RCC 7860 (cell line): Measurements from ENCODE around the gene MAP1B.
A peak's percentile ranks its signal among the peaks of the same experiment; 100 is the strongest.
"Not testable (repeated sequence)": the region's sequence is repeated elsewhere in the genome, so short reads cannot be mapped to it uniquely, and the experiment has no call there.

ENCODE experiments used
- DNase-seq: peaks from one replicate; pipeline ENCODE4 v3.0.0-alpha.2; 2015; ENCODE audit warnings: low spot score
- FAIRE-seq: peaks from 2 replicates; lab custom pipeline; 2012; peaks lifted over from hg19 to GRCh38; lab: Jason Lieb, UNC

Gene MAP1B

DNA sequence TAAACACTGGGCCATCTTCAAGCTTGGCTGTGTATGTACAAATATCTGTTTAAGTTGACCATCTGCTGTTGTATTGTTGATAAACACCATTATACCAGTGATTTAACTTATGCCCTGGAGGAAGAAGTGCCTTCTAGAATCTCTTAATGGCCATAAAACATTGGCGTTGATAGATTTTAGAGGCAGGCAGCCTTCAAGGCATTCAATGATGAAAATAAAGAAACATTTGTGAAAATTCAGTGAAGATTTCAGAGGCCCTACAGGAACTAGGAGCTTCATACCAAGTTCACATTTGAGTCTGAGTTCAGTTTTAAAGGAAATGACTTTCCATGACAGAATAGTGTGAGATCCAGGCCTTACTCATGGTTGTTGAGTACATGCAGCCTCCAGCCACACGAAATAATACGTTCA, 52.2 kb downstream of the MAP1B start:
- FAIRE-seq (no peak), DNase-seq (no peak)

DNA sequence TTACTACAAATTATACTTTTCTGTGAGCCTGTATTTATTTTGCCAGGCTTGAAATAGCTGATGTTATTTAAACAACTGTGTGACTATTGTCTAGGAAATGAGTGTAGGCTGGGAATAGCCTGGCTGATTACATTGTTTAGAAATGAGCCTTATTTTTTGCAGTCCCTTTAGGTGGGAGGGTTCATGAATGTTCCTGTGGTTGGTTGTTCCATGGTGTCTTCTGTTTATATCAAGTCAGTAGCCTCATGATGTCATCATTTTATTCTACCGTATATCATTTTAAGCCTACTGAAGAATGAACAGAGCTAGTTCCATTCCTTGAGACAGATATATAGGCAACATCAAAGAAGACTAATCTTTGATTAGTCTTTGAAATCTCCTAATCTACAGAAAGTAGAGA, 53.1 kb downstream of the MAP1B start:
- DNase-seq (no peak), FAIRE-seq (no peak)

DNA sequence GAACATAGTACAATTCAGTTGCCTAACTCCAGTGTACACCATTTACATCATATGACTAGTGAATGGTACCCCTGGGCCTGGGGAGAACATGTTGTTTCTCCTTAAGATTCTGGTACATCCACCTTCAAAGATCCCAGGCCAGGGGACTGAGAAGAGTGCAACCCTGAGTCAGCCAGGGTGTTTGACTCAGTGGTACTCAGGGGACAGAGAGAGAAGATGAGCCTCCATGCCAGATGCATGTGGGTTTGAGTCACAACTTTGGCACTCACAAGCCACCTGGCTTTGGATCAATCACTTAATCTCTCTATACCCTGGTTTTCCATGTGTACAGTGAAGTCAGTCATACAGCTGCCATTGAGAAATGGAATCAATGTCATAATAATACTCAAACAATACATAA, 53.7 kb downstream of the MAP1B start:
- DNase-seq (no peak), FAIRE-seq (no peak)

DNA sequence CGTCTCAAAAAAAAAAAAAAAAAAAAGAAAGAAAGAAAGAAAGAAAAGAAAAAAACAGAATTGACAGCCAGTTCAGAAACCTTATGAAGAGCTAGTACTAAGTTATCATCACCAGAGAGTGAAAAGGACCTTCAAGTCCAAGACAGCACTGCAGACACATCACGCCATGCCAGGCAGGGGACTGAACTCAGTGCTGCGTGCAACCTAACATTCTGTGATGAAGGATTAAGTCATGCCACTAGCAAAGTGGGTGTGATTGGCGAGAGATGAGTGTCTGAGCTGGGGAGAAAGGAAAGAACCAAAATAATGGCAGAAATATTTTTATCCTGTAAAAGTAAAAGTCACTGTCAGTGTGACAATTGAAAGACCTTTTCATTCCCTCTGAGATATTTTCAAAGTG, 54.7 kb downstream of the MAP1B start:
- DNase-seq (no peak), FAIRE-seq (no peak)

DNA sequence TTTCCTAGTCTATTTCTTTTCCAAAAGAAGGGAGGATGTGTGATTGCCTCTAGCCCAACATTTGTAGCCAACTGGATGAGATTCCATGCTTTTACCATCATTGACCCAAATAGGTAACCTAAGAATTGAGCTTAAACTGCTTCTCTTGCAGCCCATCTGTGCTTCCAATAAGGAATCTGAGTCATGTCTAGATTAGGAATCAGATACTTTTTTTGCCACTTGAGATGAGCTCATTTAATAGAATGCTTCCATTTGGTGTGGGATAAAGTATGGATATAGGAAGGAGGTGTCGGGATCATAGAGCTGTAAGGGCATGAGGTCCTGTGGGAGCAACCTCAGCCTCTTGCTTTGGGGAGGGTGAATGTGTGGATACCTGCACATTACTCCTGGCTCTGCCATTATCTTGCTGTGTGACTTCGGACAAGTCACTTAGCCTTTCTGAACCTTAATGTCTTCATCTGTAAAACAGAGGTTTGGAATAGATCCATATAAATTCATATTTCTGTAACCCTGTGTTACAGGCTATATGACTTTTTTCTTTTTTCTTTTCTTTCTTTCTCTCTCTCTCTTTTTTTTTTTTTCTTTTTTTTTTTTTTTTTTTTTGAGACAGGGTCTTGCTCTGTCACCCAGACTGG, 56.2 kb downstream of the MAP1B start:
- DNase-seq (no peak), FAIRE-seq (no peak)

DNA sequence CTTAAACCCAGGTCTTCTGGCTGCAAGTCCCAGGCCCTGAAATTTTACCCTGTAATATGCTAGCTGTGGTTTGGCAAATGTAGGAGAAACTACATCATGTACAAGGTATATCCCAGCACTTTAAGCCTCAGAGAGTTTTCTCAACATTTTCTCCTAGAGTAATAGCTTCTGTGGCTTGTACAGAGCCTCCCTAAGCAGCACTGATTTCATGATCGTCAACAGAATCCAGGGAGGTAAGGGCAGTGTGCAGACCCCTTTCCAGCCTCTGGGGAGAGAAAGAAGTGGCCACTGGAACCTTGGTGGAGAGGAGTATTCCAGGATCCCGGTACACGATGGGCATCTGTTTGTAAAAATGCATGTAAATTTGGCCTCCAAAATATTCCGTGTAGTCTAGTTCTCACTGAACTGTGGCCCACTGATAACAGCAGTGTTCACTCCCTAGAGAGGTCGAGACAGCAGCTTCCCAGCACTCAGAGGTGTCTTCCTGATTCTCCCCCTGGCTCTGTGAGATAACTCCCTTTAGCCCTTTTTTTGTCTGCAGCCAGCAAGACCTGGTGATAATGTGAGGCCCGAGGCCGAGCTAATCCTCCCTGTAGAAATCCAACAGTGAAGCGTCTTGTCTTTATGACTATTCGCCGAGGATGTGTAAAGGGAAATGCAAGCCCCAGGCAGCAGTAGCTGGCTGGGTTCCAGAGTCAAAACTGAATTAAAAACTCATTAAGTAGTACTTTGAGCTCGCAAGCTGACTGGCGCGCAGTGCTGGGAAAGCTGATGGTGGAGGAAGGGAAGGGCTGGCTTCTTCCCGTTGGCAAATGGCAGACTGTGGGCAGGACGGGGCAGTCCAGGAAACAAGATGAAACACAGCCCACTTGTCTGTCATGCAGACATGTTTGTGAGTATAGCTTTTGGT, 59.0 kb downstream of the MAP1B start:
- FAIRE-seq (no peak), DNase-seq (no peak)

DNA sequence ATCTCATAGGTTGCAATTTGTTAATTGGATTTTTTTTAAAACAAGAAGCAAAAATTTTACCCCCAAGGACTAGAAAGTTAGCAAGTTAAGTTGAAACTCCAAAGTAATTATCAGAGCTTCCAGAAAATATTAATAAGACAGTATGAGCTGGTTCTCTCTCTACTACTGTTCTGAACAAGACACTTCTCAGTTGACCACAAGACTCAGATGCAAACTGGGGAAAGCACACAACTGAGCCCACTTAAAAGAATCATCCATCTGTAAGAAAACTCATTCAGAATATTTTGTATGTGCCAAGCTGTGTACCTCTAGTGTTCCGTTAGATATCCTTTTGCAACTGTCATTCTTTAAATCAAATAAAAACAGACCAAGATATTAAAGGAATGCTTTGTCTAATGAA, 60.0 kb downstream of the MAP1B start:
- FAIRE-seq (no peak), DNase-seq (no peak)

DNA sequence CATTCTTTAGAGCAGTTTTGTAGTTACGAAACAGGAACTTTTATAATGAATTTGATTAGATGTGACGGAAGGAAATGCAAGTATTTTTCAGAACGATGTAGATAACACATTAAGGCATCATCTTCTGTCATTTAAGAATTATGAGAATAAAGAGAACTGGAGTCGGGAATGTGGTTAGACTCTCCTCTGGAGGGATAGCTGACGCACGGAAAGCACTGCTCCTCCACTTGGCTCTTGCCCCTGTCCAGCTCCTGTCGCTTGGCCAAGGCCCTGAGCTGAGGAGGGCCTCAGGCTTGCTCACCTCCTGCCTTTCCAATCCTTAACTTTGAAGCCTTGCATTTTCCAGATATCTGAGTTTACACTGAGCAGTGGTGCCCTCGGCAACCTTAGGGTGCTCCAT, 60.5 kb downstream of the MAP1B start:
- DNase-seq: no peak
- FAIRE-seq: no peak

DNA sequence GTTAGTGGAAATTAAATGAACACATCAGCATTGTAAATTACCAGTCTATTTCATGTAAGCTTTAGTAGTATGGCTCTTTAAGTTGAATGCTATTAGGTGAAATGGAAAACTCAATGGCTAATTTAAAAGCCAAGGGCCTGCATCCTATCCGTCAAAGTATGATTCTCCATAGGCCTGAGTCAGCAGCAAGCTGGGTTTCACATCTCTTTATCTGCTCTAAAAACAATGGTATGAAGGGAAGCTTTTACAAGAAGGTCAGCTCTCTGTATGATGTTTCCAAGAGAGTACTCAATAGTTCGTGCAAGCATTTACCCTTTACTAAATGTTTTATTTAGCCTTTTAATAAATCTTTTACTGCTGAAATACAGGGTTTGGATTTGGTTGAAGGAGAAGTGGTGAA, 62.8 kb downstream of the MAP1B start:
- DNase-seq (no peak), FAIRE-seq (no peak)

DNA sequence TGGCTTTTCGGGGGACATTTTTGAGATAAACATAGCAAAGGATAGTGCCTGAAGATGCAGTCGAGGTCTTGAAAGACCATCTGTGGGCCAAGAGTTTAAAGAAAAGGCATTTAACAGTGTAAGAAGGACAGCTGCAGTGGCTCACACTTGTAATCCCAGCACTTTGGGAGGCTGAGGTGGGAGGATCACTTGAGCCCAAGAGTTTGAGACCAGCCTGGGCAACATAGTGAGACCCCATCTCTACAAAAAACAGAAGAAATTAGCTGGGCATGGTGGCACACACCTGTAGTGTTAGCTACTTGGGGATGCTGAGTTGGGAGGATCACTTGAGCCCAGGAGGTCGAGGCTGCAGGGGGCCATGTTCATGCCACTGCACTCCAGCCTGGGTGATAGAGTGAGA, 63.9 kb downstream of the MAP1B start:
- not testable (repeated sequence) for FAIRE-seq, DNase-seq

DNA sequence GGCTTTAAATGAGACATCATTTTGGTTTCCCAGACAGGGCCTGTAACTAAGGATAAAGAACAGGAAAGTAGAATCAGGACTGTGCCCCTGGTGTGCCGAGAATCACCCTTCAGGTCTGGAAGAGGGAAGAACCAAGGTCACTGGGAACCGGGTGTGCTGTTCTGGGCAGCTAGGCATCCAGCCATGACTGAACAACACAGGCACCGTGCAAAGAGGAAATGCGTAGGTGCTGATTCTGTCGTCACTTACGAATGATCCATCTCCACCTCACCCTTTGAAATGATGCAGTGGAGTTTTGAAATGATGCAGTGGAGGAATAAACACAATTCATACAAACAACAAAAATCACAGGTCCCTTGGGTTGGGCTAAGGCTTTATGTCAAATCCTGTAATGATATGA, 64.4 kb downstream of the MAP1B start:
- no peak for FAIRE-seq
- no peak for DNase-seq

DNA sequence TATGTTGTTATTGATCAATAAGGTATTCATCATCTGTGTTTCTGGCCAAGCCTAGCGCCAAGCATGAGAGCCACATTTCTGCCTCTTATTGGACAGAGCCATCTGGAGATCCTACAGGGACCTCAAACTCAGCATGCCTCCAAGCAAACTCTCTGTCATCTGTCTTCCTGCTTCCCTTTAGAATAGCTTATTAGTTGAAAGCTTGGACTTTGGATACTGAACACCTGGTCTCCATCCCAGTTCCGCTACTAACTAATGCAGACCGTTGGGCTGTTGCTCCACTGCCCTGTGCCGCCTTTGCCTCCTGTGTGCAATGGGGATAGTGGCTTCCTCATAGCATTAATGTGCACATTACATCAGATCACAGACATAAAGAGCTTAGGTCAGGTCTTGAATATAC, 65.5 kb downstream of the MAP1B start:
- FAIRE-seq: no peak

DNA sequence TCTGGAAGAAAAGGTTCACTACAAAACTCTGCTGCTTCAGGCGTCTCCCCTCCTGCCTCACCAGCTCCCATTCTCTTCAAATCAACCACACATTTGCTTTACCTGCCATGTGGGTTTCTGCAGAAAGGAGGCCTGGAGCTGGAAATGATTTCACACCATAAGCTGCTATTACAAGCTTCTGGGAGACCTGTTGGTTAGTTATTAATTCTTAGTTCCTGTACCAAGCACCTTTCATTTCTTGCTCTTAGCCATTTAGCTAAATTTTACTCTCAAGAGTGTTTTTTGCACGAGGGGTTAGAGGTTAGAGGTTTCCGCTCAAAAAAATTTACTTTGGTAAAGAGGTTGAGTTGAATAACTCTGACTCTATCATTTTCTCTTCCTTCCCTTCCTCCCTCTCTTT, 70.3 kb downstream of the MAP1B start:
- no peak for FAIRE-seq

More for the DNA sequence above, 65.5 kb downstream of the MAP1B start:
- no peak for DNase-seq

DNA sequence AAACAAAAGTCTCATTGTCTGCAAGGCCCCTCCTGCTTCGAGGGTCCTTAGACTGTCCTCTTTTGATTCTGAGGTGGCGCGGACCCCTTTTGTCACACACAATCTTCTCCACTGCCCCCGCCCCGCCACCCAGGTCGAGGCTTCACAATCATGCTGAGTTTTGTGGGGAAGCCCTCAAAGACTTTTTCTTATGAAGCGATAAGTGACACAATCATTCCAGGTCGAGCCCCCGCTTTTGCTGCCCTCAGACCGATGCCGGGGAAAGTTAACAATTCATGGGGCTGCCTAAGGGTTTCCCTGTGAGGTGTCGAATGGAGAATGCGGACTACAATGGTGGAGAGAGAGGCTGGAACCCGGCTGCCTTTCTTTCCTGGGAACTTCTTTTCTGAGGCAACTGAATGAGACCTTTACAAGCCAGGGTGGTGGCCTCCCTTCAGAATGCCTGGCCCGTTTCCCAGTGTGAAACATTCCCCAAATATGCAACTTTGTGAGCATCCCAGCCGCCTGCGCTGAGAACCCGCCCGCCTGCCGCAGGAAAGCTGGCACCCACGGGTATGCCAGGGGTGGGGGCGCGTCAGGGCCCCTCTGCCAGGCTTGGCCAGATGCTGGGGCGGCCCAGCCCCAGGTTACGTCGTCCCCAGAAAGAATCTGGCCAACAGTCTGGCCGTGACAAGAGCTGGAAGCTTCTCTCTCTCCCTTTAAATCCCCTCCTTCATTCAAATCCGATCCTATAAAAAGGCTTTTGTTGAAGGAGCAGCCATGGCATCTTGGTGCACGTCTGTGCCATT, 71.9 kb downstream of the MAP1B start:
- DNase-seq: peak; percentile 27
- no peak for FAIRE-seq

More for the DNA sequence above, 70.3 kb downstream of the MAP1B start:
- DNase-seq: no peak

DNA sequence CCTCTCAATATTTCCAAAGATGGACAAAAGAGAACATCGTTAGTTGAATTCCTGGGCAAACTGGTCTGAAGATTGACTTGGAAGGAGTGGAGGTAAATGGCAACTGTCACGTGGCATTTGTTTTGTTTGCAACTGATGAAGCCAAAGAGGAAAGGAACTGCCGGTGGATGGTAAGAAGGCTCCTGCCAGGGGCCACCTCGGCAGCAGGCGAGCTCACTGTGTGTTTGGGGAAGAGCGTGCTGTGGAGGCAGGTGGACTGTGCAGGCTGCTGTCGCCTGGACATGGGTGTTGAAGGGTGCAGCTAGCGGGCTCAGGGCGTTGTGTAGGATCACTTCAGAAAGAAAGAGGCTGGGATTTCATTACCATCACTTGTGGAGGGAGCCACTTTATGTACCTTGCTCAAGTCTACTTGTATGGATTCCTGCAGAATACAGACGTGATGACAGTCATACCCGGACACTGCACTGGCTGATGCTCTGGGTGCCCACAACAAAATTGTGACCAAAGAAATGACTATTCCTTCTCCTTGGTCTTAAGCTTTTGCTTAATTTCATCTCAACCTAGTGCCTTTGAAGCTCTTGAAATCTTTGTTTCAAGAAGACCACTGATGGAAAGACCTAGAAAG, 72.7 kb downstream of the MAP1B start:
- no peak for DNase-seq
- FAIRE-seq: no peak

DNA sequence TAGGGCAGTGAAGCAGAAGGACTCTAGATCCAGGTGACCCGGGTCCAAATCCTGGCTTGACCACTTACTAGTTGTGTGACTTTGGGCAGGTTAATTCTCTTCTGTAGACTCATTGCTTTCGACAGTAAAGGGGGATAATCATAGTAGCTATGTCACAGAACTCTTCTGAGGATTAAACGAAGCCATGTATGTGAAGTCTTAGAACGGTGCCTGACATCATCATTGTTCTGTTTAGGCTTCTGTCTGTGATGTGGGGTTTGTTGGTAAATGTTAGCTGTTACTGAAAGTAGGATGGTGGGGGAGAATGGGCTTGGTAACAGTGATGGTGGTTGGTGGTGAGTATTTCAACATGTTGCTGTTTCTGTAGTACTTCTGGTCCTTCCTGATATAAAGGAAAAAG, 73.7 kb downstream of the MAP1B start:
- DNase-seq: no peak
- FAIRE-seq: no peak

DNA sequence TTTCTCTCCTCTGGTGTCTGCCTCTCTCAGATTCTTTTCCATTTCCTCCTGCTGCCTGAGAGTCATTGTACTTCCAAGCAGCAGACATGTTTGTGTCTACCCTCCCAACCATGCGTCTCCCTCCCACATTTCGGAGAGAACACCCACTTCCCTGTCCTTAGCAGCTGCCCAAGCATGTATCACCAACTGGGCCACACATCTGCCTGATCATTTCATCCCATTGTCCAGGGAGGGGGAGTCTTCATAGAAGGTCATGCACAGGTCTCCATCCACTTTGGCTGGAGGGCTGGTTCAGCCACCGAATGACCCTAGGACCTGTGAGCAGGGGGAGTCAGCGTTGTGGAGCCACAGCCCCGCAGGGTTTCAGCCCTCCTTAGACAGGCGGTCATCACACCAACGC, 75.4 kb downstream of the MAP1B start:
- no peak for DNase-seq
- FAIRE-seq: no peak

DNA sequence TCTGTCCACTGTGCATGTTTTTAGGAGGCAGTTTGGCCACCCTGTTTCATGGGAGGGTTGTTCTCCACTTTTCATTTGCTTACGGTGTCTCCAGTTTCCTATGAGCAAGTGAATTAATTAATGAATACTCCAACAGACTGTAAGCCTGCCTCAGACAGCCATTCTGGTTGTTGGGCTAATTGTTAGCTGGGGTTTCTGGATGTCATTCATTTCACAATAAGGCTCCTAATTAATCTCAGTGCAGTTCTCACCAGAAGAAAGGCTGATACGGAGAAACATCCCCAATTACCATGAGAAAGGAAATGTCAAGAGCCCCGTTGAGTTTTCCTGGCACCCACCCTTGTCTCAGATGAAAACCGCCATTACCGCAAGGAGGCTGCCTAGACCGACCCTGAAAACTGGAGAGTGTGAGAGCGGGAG, 75.8 kb downstream of the MAP1B start:
- no peak for DNase-seq
- no peak for FAIRE-seq

DNA sequence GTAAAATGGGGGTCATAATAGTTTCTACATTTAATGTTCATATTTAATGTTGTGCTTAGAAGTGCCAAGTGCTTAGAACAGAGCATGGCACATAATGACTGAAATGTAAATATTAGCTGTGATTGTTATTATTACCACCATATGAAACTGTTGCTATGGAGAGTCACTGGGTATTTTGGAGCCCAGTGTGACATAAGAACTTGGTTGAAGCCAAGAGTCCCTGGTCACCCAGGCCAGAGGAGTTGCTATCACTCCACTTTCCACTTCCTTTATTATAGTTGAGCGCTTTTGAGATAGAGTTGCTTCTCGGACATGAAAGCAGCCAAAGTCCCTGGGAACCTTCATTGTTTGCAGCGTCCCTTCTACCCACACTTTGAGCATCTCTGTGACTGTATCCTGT, 77.1 kb downstream of the MAP1B start:
- FAIRE-seq (no peak), DNase-seq (no peak)

DNA sequence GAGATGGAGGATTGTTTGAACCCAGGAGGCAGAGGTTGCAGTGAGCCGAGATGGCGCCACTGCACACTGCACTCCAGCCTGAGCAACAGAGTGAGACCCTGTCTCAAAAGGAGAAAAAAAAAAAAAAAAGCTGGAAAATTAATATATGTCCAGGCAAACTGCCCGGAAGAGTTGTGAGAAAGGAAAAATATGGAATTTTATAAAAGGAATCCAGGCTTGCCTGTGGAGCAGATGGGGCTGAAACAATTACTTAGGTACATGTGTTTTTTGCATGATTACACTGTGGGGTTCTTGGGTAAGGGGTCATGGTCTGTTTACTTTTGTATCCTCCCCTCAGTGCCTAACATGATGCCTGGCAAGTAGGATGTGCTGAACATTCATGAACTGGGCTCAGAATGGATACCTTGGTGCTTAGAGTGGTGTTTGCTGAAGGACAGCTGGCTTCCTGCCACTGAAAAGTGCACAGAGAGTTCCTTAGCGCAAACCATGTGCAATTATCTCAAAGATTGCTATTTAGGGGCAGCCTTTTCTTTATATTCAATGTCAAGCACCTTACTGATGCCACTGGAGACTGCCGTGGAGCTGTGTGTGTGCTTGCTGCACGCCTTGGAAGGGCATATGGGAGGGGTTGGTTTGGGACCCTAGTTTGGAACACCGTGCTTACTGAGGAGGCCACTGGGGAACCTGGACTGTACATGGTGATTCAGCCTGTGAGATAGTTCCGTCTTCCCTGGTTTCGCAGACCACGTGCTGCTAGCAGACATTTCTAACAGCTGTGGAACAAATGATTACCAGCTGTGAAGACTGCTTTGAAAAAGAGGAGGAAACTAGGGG, 78.4 kb downstream of the MAP1B start:
- DNase-seq (no peak), FAIRE-seq (no peak)
